ENCODE data around the gene ICA1.
"Not testable (repeated sequence)": the region's sequence is repeated elsewhere in the genome, so short reads cannot be mapped to it uniquely, and the experiment has no call there.

The ICA1 gene

GRCh38 chr7:8103282-8103681 lies 158.7 kb downstream of the ICA1 start:
- no peaks in the 10 kb centered on the region for H4K20me1 ChIP-seq
- H3K4me1 ChIP-seq: no peaks in the 10 kb centered on the region
- no peaks in the 10 kb centered on the region for H3K27me3 ChIP-seq
- H3K27ac ChIP-seq: no peak overlapping the region
- no peaks in the 10 kb centered on the region for H3K36me3 ChIP-seq
- H3K4me3 ChIP-seq: no peak overlapping the region
- no peak overlapping the region for H3K9ac ChIP-seq
- TF ChIP-seq Cebpa-rat (IDR thresholded peaks at IDR 0.05): no peak
- no peak overlapping the region for H3K4me2 ChIP-seq
- peaks cover 0 to 7% (median 0%) of the 10 kb centered on the region in 11 experiments; a peak in 3 of 22 replicates for H3K9me3 ChIP-seq (replicated peaks in 1 of 11)

GRCh38 chr7:8101292-8101691 lies 160.7 kb downstream of the ICA1 start:
- H3K4me1 ChIP-seq, H3K4me3 ChIP-seq: not testable (repeated sequence)

GRCh38 chr7:8094164-8095140 lies 167.5 kb downstream of the ICA1 start:
- H3K27ac ChIP-seq: no peak overlapping the region
- H3K4me3 ChIP-seq: no peak overlapping the region
- no peaks in the 10 kb centered on the region for H3K4me1 ChIP-seq
- no peak overlapping the region for H3K4me2 ChIP-seq
- H3K9ac ChIP-seq: no peak overlapping the region
- TF ChIP-seq Cebpa-rat (IDR thresholded peaks at IDR 0.05): no peak
- H3K36me3 ChIP-seq: peaks cover 0 to 8% (median 0%) of the 10 kb centered on the region in 11 experiments; a peak in 1 of 22 replicates
- H3K9me3 ChIP-seq (replicated peaks in 1 of 11): peaks cover 0 to 16% (median 5%) of the 10 kb centered on the region in 11 experiments; a peak in 6 of 22 replicates
- H4K20me1 ChIP-seq: no peaks in the 10 kb centered on the region
- H3K27me3 ChIP-seq: no peaks in the 10 kb centered on the region

More at GRCh38 chr7:8101292-8101691, 160.7 kb downstream of the ICA1 start:
- H3K9me3 ChIP-seq (replicated peaks in 1 of 11): peaks cover 0 to 12% (median 0%) of the 10 kb centered on the region in 11 experiments; a peak in 3 of 22 replicates
- not testable (repeated sequence) for H3K27me3 ChIP-seq, H4K20me1 ChIP-seq, H3K4me2 ChIP-seq, H3K27ac ChIP-seq, H3K9ac ChIP-seq, H3K36me3 ChIP-seq

- H3K4me2 ChIP-seq: no peak overlapping the region
- peaks cover 0 to 9% (median 0%) of the 10 kb centered on the region in 11 experiments; a peak in 5 of 22 replicates for H3K36me3 ChIP-seq
- TF ChIP-seq Cebpa-rat (IDR thresholded peaks at IDR 0.05): no peak
- H3K4me1 ChIP-seq: no peaks in the 10 kb centered on the region
- H3K9me3 ChIP-seq (replicated peaks in 1 of 11): peaks cover 0 to 16% (median 5%) of the 10 kb centered on the region in 11 experiments; a peak in 6 of 22 replicates
- no peaks in the 10 kb centered on the region for H4K20me1 ChIP-seq
- H3K27me3 ChIP-seq: no peaks in the 10 kb centered on the region
- H3K27ac ChIP-seq: no peak overlapping the region
- no peak overlapping the region for H3K9ac ChIP-seq
- no peak overlapping the region for H3K4me3 ChIP-seq
Observed at GRCh38 chr7:8092140-8092539, 169.8 kb downstream of the ICA1 start.

- no peaks in the 10 kb centered on the region for H3K27me3 ChIP-seq
- H4K20me1 ChIP-seq: no peaks in the 10 kb centered on the region
- TF ChIP-seq Cebpa-rat (IDR thresholded peaks at IDR 0.05): no peak
Observed at GRCh38 chr7:8089036-8089780, 172.8 kb downstream of the ICA1 start.

GRCh38 chr7:8086239-8086638 lies 175.7 kb downstream of the ICA1 start:
- Histone ChIP-seq H3K4me2 (no peak overlapping the region), H3K9me3 (replicated peaks in 1 of 11) (no peaks in the 10 kb centered on the region), H3K4me1 (no peaks in the 10 kb centered on the region), H3K9ac (no peak overlapping the region), H3K36me3 (peaks cover 0 to 38% (median 14%) of the 10 kb centered on the region in 11 experiments; a peak in 12 of 22 replicates), H4K20me1 (no peaks in the 10 kb centered on the region), H3K27ac (no peak overlapping the region), H3K27me3 (no peaks in the 10 kb centered on the region), H3K4me3 (no peak overlapping the region)
- no peak for TF ChIP-seq Cebpa-rat (IDR thresholded peaks at IDR 0.05)

More at GRCh38 chr7:8089036-8089780, 172.8 kb downstream of the ICA1 start:
- Histone ChIP-seq H3K9me3 (replicated peaks in 1 of 11) (no peaks in the 10 kb centered on the region), H3K4me3 (no peak overlapping the region), H3K36me3 (peaks cover 0 to 36% (median 12%) of the 10 kb centered on the region in 11 experiments; a peak in 12 of 22 replicates), H3K9ac (no peak overlapping the region), H3K27ac (no peak overlapping the region), H3K4me1 (no peaks in the 10 kb centered on the region), H3K4me2 (no peak overlapping the region)

- TF ChIP-seq Cebpa-rat (IDR thresholded peaks at IDR 0.05): no peak
- Histone ChIP-seq H3K9me3 (replicated peaks in 1 of 11) (no peaks in the 10 kb centered on the region), H3K27ac (no peak overlapping the region), H3K9ac (no peak overlapping the region), H3K4me2 (no peak overlapping the region), H4K20me1 (no peaks in the 10 kb centered on the region), H3K4me1 (no peaks in the 10 kb centered on the region), H3K4me3 (no peak overlapping the region), H3K36me3 (peaks cover 0 to 43% (median 14%) of the 10 kb centered on the region in 11 experiments; a peak in 12 of 22 replicates), H3K27me3 (no peaks in the 10 kb centered on the region)
Observed at GRCh38 chr7:8085420-8085819, 176.5 kb downstream of the ICA1 start.

GRCh38 chr7:8084836-8085235 lies 177.1 kb downstream of the ICA1 start:
- Histone ChIP-seq H3K36me3 (peaks cover 0 to 43% (median 14%) of the 10 kb centered on the region in 11 experiments; a peak in 12 of 22 replicates), H3K4me2 (no peak overlapping the region), H3K9ac (no peak overlapping the region), H3K4me1 (no peaks in the 10 kb centered on the region), H3K27me3 (no peaks in the 10 kb centered on the region), H3K9me3 (replicated peaks in 1 of 11) (no peaks in the 10 kb centered on the region), H3K27ac (no peak overlapping the region), H4K20me1 (no peaks in the 10 kb centered on the region), H3K4me3 (no peak overlapping the region)
- no peak for TF ChIP-seq Cebpa-rat (IDR thresholded peaks at IDR 0.05)

- H3K9me3 ChIP-seq (replicated peaks in 1 of 11): no peaks in the 10 kb centered on the region
- H3K27me3 ChIP-seq: no peaks in the 10 kb centered on the region
- H3K27ac ChIP-seq: no peak overlapping the region
- no peak overlapping the region for H3K9ac ChIP-seq
- H4K20me1 ChIP-seq: no peaks in the 10 kb centered on the region
- H3K4me2 ChIP-seq: no peak overlapping the region
- no peak overlapping the region for H3K4me3 ChIP-seq
- H3K36me3 ChIP-seq: peaks cover 0 to 43% (median 14%) of the 10 kb centered on the region in 11 experiments; a peak in 12 of 22 replicates
- H3K4me1 ChIP-seq: no peaks in the 10 kb centered on the region
- TF ChIP-seq Cebpa-rat (IDR thresholded peaks at IDR 0.05): no peak
Observed at GRCh38 chr7:8082762-8083161, 179.2 kb downstream of the ICA1 start.
